IMR-90 (cell line): ENCODE data around the gene INSL6. TPM values are rescaled to one million over a fixed set of nuclear protein-coding genes. Genes with fewer than 3 reads are reported as not detected.

ENCODE experiments used
- ATAC-seq: fragments of 200-7000 bp; cut with Tn5 transposase; 2 replicates; pipeline ENCODE4 v1.9.1; 2020; ENCODE audit warnings: low read depth, mild to moderate bottlenecking, moderate library complexity
- BruUV-seq: library from RNA; stranded (reverse); fragments of 400-500 nt; replicated peaks from 2 replicates; lab custom pipeline; 2021; lab: Mats Ljungman, UMichigan
- CTCF ChIA-PET: fragments of 300-600 bp; formaldehyde crosslinking; extraction: SDS; loops from one replicate; lab custom pipeline; 2021; ENCODE audit warnings: antibody characterized with exemption; lab: Yijun Ruan, JAX
- POLR2A ChIA-PET: fragments of 300-600 bp; sonication (Branson Sonifier 250); formaldehyde crosslinking; loops from one replicate; lab custom pipeline; 2022; ENCODE audit warnings: antibody characterized with exemption; ENCODE audit not compliant: unreplicated experiment; lab: Charles Lee
- DNase-seq: peaks from one replicate; pipeline ENCODE4 v3.0.0; 2013
- H2AFZ ChIP-seq: replicated peaks from 2 replicates; pipeline ENCODE3; 2013; ENCODE audit warnings: low read length, mild to moderate bottlenecking; ENCODE audit not compliant: poor library complexity
- H2AK5ac ChIP-seq: 2 replicates; pipeline ENCODE4 v1.6.1; 2013; ENCODE audit warnings: low read depth, low read length, inconsistent platforms
- H2AK9ac ChIP-seq: replicated peaks from 2 replicates; pipeline ENCODE3; 2013; ENCODE audit warnings: mild to moderate bottlenecking, low read depth, low read length, moderate library complexity; ENCODE audit not compliant: poor library complexity
- H2BK120ac ChIP-seq: 2 replicates; pipeline ENCODE4 v1.6.1; 2013; ENCODE audit warnings: low read depth, low read length, inconsistent platforms
- H2BK15ac ChIP-seq: 3 replicates; pipeline ENCODE4 v1.6.1; 2013; ENCODE audit warnings: low read depth, low read length, inconsistent platforms
- H2BK20ac ChIP-seq: 2 replicates; pipeline ENCODE4 v1.6.1; 2013; ENCODE audit warnings: low read depth, mild to moderate bottlenecking, inconsistent platforms, low read length, moderate library complexity
- H2BK5ac ChIP-seq: 2 replicates; pipeline ENCODE4 v1.6.1; 2013; ENCODE audit warnings: mild to moderate bottlenecking, low read depth, low read length, inconsistent platforms; ENCODE audit not compliant: poor library complexity, severe bottlenecking
- H3K14ac ChIP-seq: replicated peaks from 2 replicates; pipeline ENCODE4 v1.6.1; 2013; ENCODE audit warnings: low read depth, low read length, inconsistent platforms
- H3K18ac ChIP-seq: 2 replicates; pipeline ENCODE4 v1.6.1; 2013; ENCODE audit warnings: low read depth, low read length, control low read depth
- H3K23ac ChIP-seq: 2 replicates; pipeline ENCODE4 v1.6.1; 2013; ENCODE audit warnings: low read depth, low read length, inconsistent platforms
- H3K27ac ChIP-seq: 2 replicates; pipeline ENCODE4 v1.5.1; 2013; ENCODE audit warnings: mild to moderate bottlenecking, control low read depth, low read length; ENCODE audit not compliant: insufficient read depth
- H3K27me3 ChIP-seq: 2 replicates; pipeline ENCODE4 v1.6.1; 2013; ENCODE audit warnings: low read length; ENCODE audit not compliant: control insufficient read depth, insufficient read depth
- H3K36me3 ChIP-seq: 2 replicates; pipeline ENCODE4 v1.6.1; 2013; ENCODE audit warnings: low read length, mixed read lengths; ENCODE audit not compliant: control insufficient read depth, insufficient read depth
- H3K4ac ChIP-seq: 2 replicates; pipeline ENCODE4 v1.6.1; 2013; ENCODE audit warnings: low read depth, low read length, inconsistent platforms
- H3K4me1 ChIP-seq: 2 replicates; pipeline ENCODE4 v1.6.1; 2013; ENCODE audit warnings: low read length, mixed read lengths; ENCODE audit not compliant: control insufficient read depth, insufficient read depth
- H3K4me2 ChIP-seq: 2 replicates; pipeline ENCODE4 v1.6.1; 2013; ENCODE audit warnings: low read depth, mild to moderate bottlenecking, control low read depth, low read length, moderate library complexity
- H3K4me3 ChIP-seq: 2 replicates; pipeline ENCODE4 v1.5.1; 2013; ENCODE audit warnings: low read depth, mild to moderate bottlenecking, control low read depth, low read length, moderate library complexity; ENCODE audit not compliant: insufficient read depth
- H3K56ac ChIP-seq: 2 replicates; pipeline ENCODE4 v1.6.1; 2013; ENCODE audit warnings: low read length, inconsistent platforms; ENCODE audit not compliant: insufficient read depth; ENCODE audit errors: extremely low read depth
- H3K79me1 ChIP-seq, 2 experiments: 2 replicates each; pipeline ENCODE4 v1.6.1; 2013; ENCODE audit warnings: low read length in 2 of 2, inconsistent platforms in 1 of 2, low read depth in 1 of 2
- H3K9ac ChIP-seq: 2 replicates; pipeline ENCODE4 v1.6.1; 2013; ENCODE audit warnings: low read depth, low read length, control low read depth
- H3K9me1 ChIP-seq: 2 replicates; pipeline ENCODE4 v1.6.1; 2013; ENCODE audit warnings: low read length, inconsistent platforms; ENCODE audit not compliant: insufficient read depth
- H3K9me3 ChIP-seq: 2 replicates; pipeline ENCODE4 v1.6.1; 2013; ENCODE audit warnings: low read length; ENCODE audit not compliant: control insufficient read depth, insufficient read depth
- H4K20me1 ChIP-seq: 2 replicates; pipeline ENCODE4 v1.6.1; 2013; ENCODE audit warnings: low read length, inconsistent platforms; ENCODE audit not compliant: insufficient read depth
- H4K5ac ChIP-seq: 2 replicates; pipeline ENCODE4 v1.6.1; 2013; ENCODE audit warnings: mild to moderate bottlenecking, low read depth, low read length, control low read depth
- H4K8ac ChIP-seq, 2 experiments: 2 replicates each; pipeline ENCODE4 v1.6.1; 2013; ENCODE audit warnings: low read depth in 2 of 2, low read length in 2 of 2, control low read depth in 1 of 2, inconsistent platforms in 1 of 2
- H4K91ac ChIP-seq: 2 replicates; pipeline ENCODE4 v1.6.1; 2013; ENCODE audit warnings: low read depth, low read length, inconsistent platforms; ENCODE audit not compliant: insufficient read depth
- BHLHE40 ChIP-seq: fragments of 150-350 bp; IDR thresholded peaks from 2 replicates; pipeline ENCODE4 v1.6.1; 2016; ENCODE audit warnings: mild to moderate bottlenecking, low read depth, low read length
- MAFK ChIP-seq: IDR thresholded peaks from 2 replicates; pipeline ENCODE4 v1.6.1; 2012; ENCODE audit warnings: low read depth, low read length, improper control_type of control experiment
- MXI1 ChIP-seq: IDR thresholded peaks from 2 replicates; pipeline ENCODE4 v1.6.1; 2012; ENCODE audit warnings: low read depth, mild to moderate bottlenecking, low read length, moderate library complexity, borderline replicate concordance
- POLR2A ChIP-seq: IDR thresholded peaks from 2 replicates; pipeline ENCODE4 v1.6.1; 2012; ENCODE audit warnings: mild to moderate bottlenecking, low read depth, low read length
- whole genome bisulfite sequencing, 2 experiments: methylation state at CpG; one replicate each; pipeline versions ENCODE4 v1.1.5 to v1.1.7; 2013; ENCODE audit warnings: missing lambda C conversion rate in 2 of 2; ENCODE audit not compliant: insufficient read length in 1 of 2; ENCODE audit errors: extremely low coverage in 2 of 2; 5-methylcytosine and 5-hydroxymethylcytosine counted together
- dilution Hi-C: fragments of 300-500 bp; cut with HindIII; formaldehyde crosslinking; loops from one replicate; pipeline ENCODE4 v1.14.3; 2018; ENCODE audit warnings: low sequenced_read_pairs; ENCODE audit not compliant: unreplicated experiment
- in situ Hi-C: fragments of 300-500 bp; cut with MboI; formaldehyde crosslinking; loops from 3 replicates; pipeline ENCODE4 v1.14.3; 2019; ENCODE audit warnings: low sequenced_read_pairs, inconsistent platforms, mixed read lengths
- intact Hi-C: fragments of 100-400 bp; cut with micrococcal nuclease; formaldehyde crosslinking; loops from 2 replicates; pipeline ENCODE4 v1.10.0; 2022
- polyA plus RNA-seq, 3 experiments: library from polyadenylated mRNA; depleted of rRNA; stranded (reverse); fragments of >200 nt; gene quantifications; 2 replicates each; pipeline ENCODE4 v1.2.3, GENCODE V29; 2012; ENCODE audit warnings: low replicate concordance in 1 of 3
- total RNA-seq: library from RNA; depleted of rRNA; stranded (reverse); fragments of >200 nt; gene quantifications from 2 replicates; pipeline ENCODE4 v1.2.3, GENCODE V29; 2012
- TF ChIP-seq, protein P1 (sequence below): fragments of 150-350 bp; IDR thresholded peaks from 2 replicates; pipeline ENCODE4 v1.6.1; 2016; ENCODE audit warnings: low read depth, mild to moderate bottlenecking, low read length, moderate library complexity, borderline replicate concordance

INSL6 gene
- total and polyA plus RNA-seq, 2 of the 4 experiments (the other 2 are of a cell fraction) = not detected

DNA sequence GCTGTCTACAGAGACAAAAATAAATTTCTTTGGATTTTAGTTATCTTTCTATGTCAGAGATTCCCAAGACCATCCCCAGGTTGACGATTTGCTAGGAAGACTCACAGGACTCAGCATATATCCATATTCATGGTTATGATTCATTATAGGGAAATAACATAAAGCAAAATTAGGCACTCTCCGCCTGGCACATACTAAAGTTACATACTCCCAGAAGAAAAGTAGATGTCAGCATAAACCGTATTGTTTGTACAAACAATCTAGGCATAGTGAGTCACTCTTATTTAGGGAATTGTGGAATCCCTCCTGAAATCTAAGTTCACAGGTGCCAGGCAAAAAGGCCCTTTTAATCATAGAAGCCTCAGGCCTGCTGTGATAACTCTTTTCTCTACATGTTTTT lies 62.9 kb downstream of the INSL6 start:
- Histone ChIP-seq H4K20me1 (no peaks in the 10 kb centered on the region), H3K4ac (no peak overlapping the region), H3K23ac (no peak overlapping the region), H2BK120ac (no peak overlapping the region), H2BK5ac (no peak overlapping the region), H3K27me3 (no peaks in the 10 kb centered on the region), H3K4me3 (no peak overlapping the region), H2AK5ac (no peak overlapping the region), H3K18ac (no peak overlapping the region), H2AFZ (no peak overlapping the region), H3K56ac (no peak overlapping the region), H3K9me1 (no peaks in the 10 kb centered on the region), H3K4me1 (no peaks in the 10 kb centered on the region), H3K4me2 (no peak overlapping the region), H4K8ac (no peak overlapping the region), H2BK20ac (no peak overlapping the region), H3K79me1 (no peaks in the 10 kb centered on the region), H3K36me3 (no peaks in the 10 kb centered on the region), H4K5ac (no peak overlapping the region), H2BK15ac (no peak overlapping the region), H3K9ac (no peak overlapping the region), H4K91ac (no peak overlapping the region), H3K9me3 (no peaks in the 10 kb centered on the region), H2AK9ac (no peak overlapping the region), H3K14ac (no peak overlapping the region), H3K27ac (no peak overlapping the region)
- ATAC-seq (no peak), DNase-seq (no peak)
- TF ChIP-seq BHLHE40 (no peak), MXI1 (no peak), POLR2A (no peak), MAFK (peak; percentile 78)
- TF ChIP-seq, protein P1, sequence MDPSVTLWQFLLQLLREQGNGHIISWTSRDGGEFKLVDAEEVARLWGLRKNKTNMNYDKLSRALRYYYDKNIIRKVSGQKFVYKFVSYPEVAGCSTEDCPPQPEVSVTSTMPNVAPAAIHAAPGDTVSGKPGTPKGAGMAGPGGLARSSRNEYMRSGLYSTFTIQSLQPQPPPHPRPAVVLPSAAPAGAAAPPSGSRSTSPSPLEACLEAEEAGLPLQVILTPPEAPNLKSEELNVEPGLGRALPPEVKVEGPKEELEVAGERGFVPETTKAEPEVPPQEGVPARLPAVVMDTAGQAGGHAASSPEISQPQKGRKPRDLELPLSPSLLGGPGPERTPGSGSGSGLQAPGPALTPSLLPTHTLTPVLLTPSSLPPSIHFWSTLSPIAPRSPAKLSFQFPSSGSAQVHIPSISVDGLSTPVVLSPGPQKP = no peak
- WGBS, 2 experiments = no CpG with 5 or more reads among the region's 3 CpGs
- intact Hi-C loops (no loop called here), dilution Hi-C loops (no loop called here), in situ Hi-C loops (no loop called here)
- ChIA-PET CTCF (interaction anchor here (1.0 kb wide), 1 partner anchor 17 kb away, joined by 3 read pairs; no protein-coding TSS in a partner anchor), POLR2A (no interaction called here)
- no TSS peak for BruUV-seq
